Measurements from ENCODE around the gene ADGRB2.

- TF ChIP-seq TAF1 (IDR thresholded peaks at IDR 0.05; ENCODE audit: borderline replicate concordance, low read depth, low read length): no peak
- TF ChIP-seq POLR2A (IDR thresholded peaks at IDR 0.05; ENCODE audit: low read depth, low read length): no peak
These were observed 16.8 kb downstream of the ADGRB2 start for GRCh38 chr1:31747304-31747703.

Data from GM12892 (cell line).